K562 (cell line): Measurements from ENCODE around the gene SLC26A1. TPM values are rescaled to one million over a fixed set of nuclear protein-coding genes. Genes with fewer than 3 reads are reported as not detected.

ENCODE experiments used
- CREB1 ChIP-seq, 2 experiments: sonication (generic) in 1 of 2; formaldehyde crosslinking in 1 of 2; IDR thresholded peaks; 2 replicates each; pipeline versions ENCODE4 v1.6.1 to v1.8.0; 2012 to 2022; ENCODE audit warnings: inconsistent platforms in 1 of 2, mild to moderate bottlenecking in 1 of 2, missing genetic modification reagents in 1 of 2, moderate library complexity in 1 of 2
- ETV5 ChIP-seq: sonication (generic); formaldehyde crosslinking; IDR thresholded peaks from 2 replicates; pipeline ENCODE4 v1.4.0; 2020; ENCODE audit warnings: low read depth, mild to moderate bottlenecking, missing genetic modification reagents
- FOXA1 ChIP-seq: fragments of 450-650 bp; IDR thresholded peaks from 2 replicates; pipeline ENCODE4 v1.6.1; 2016; ENCODE audit warnings: mild to moderate bottlenecking, borderline replicate concordance
- HDAC8 ChIP-seq: fragments of 450-650 bp; IDR thresholded peaks from 2 replicates; pipeline ENCODE4 v1.6.1; 2016; ENCODE audit warnings: mild to moderate bottlenecking, missing genetic modification characterization, moderate library complexity, missing compliant biosample characterization
- PURB ChIP-seq: sonication (generic); formaldehyde crosslinking; IDR thresholded peaks from 2 replicates; pipeline ENCODE4 v1.9.0; 2021; ENCODE audit warnings: low read depth, mild to moderate bottlenecking, missing genetic modification reagents
- TCFL5 ChIP-seq: fragments of 250-450 bp; sonication (Bioruptor Pico); conservative IDR thresholded peaks from 2 replicates; pipeline ENCODE4 v1.6.1; 2021; ENCODE audit warnings: mild to moderate bottlenecking, moderate library complexity, matching md5 sums
- XRCC3 ChIP-seq: fragments of 450-650 bp; IDR thresholded peaks from 2 replicates; pipeline ENCODE4 v1.6.1; 2017; ENCODE audit warnings: mild to moderate bottlenecking, moderate library complexity
- ZFX ChIP-seq: sonication (generic); formaldehyde crosslinking; IDR thresholded peaks from 2 replicates; pipeline ENCODE4 v1.8.0; 2022; ENCODE audit warnings: mild to moderate bottlenecking, missing genetic modification reagents, moderate library complexity
- ZMIZ1 ChIP-seq, 2 experiments: fragments of 150-350 bp in 1 of 2; IDR thresholded peaks; 2 replicates each; pipeline ENCODE4 v1.6.1; 2012 to 2016; ENCODE audit warnings: low read depth in 2 of 2, low read length in 2 of 2, mild to moderate bottlenecking in 1 of 2, moderate library complexity in 1 of 2
- ZNF282 ChIP-seq: sonication (generic); formaldehyde crosslinking; IDR thresholded peaks from 2 replicates; pipeline ENCODE4 v1.8.1; 2023; ENCODE audit warnings: missing genetic modification reagents
- polyA plus RNA-seq, 8 experiments: library from polyadenylated mRNA; depleted of rRNA in 4 of 8; stranded (reverse) in 5 of 8; unstranded in 3 of 8; fragments of >200 nt; fragmentation: Nextera tagmentation in 2 of 8; fragmentation: Illumina TruSeq in 1 of 8; extraction: Ambion mirVana in 2 of 8; extraction: Trizol in 1 of 8; gene quantifications; 2 replicates each; pipeline versions ENCODE4 v1.2.1 to v1.2.3, GENCODE V29; 2011 to 2014; ENCODE audit warnings: inconsistent platforms in 1 of 8, missing spikeins in 1 of 8
- total RNA-seq, 7 experiments: library from RNA; depleted of rRNA in 6 of 7; stranded (reverse); fragments of >200 nt in 6 of 7; fragmentation: Illumina TruSeq in 2 of 7; extraction: Trizol in 2 of 7; gene quantifications; 2 replicates each; pipeline versions ENCODE4 v1.2.1 to v1.2.3, GENCODE V29; 2011 to 2021; ENCODE audit warnings: low replicate concordance in 1 of 7
- TF ChIP-seq, protein P1 (sequence below), 2 experiments: fragments of 450-650 bp in 1 of 2; IDR thresholded peaks; 2 replicates each; pipeline ENCODE4 v1.6.1; 2011 to 2017; ENCODE audit warnings: low read depth in 2 of 2, antibody characterized with exemption in 1 of 2, borderline replicate concordance in 1 of 2, low read length in 1 of 2, mild to moderate bottlenecking in 1 of 2, mixed read lengths in 1 of 2; ENCODE audit not compliant: control insufficient read depth in 1 of 2
- TF ChIP-seq, protein P2 (sequence below): fragments of 250-450 bp; sonication (Bioruptor Pico); IDR thresholded peaks from 2 replicates; pipeline ENCODE4 v1.8.0; 2022; ENCODE audit warnings: inconsistent platforms, mild to moderate bottlenecking, moderate library complexity, borderline replicate concordance
- TF ChIP-seq, protein P3 (sequence below): fragments of 450-650 bp; IDR thresholded peaks from 2 replicates; pipeline ENCODE4 v1.6.1; 2016
- TF ChIP-seq, protein P4 (sequence below), 3 experiments: IDR thresholded peaks in 2 of 3; conservative IDR thresholded peaks in 1 of 3; 2 replicates each; pipeline ENCODE4 v1.5.1; 2011 to 2012; ENCODE audit warnings: low read length in 3 of 3, mild to moderate bottlenecking in 3 of 3, control low read depth in 2 of 3, improper control_type of control experiment in 1 of 3, inconsistent platforms in 1 of 3, low read depth in 1 of 3, mixed read lengths in 1 of 3, moderate library complexity in 1 of 3; ENCODE audit not compliant: insufficient read depth in 2 of 3

Gene SLC26A1
- total and polyA plus RNA-seq, 9 of the 15 experiments (the other 6 are each of a cell fraction or from before 2014, with no cell fraction given), result 0.11 to 4.2 (median 0.95) TPM

- TF ChIP-seq HDAC8 (tag) (no peak), XRCC3 (no peak), FOXA1 (no peak), CREB1 (IDR thresholded peaks at IDR 0.05) (no peak), CREB1 (CRISPR knock-in tag; IDR thresholded peaks at IDR 0.05) (peak; percentile 35; the same call in 1 of the 2 replicates), ZMIZ1 (IDR thresholded peaks at IDR 0.05; ENCODE audit: low read depth in 2 of 2, low read length in 2 of 2) (no peak), TCFL5 (CRISPR knock-in tag) (no peak), ZFX (CRISPR knock-in tag) (peak; percentile 35), ETV5 (CRISPR knock-in tag) (no peak), ZNF282 (no peak), PURB (CRISPR knock-in tag) (no peak)
- TF ChIP-seq, protein P1, sequence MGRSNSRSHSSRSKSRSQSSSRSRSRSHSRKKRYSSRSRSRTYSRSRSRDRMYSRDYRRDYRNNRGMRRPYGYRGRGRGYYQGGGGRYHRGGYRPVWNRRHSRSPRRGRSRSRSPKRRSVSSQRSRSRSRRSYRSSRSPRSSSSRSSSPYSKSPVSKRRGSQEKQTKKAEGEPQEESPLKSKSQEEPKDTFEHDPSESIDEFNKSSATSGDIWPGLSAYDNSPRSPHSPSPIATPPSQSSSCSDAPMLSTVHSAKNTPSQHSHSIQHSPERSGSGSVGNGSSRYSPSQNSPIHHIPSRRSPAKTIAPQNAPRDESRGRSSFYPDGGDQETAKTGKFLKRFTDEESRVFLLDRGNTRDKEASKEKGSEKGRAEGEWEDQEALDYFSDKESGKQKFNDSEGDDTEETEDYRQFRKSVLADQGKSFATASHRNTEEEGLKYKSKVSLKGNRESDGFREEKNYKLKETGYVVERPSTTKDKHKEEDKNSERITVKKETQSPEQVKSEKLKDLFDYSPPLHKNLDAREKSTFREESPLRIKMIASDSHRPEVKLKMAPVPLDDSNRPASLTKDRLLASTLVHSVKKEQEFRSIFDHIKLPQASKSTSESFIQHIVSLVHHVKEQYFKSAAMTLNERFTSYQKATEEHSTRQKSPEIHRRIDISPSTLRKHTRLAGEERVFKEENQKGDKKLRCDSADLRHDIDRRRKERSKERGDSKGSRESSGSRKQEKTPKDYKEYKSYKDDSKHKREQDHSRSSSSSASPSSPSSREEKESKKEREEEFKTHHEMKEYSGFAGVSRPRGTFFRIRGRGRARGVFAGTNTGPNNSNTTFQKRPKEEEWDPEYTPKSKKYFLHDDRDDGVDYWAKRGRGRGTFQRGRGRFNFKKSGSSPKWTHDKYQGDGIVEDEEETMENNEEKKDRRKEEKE (IDR thresholded peaks at IDR 0.05; ENCODE audit: borderline replicate concordance in 1 of 2, control insufficient read depth in 1 of 2, low read depth in 2 of 2, low read length in 1 of 2), result no peak
- TF ChIP-seq, protein P2, sequence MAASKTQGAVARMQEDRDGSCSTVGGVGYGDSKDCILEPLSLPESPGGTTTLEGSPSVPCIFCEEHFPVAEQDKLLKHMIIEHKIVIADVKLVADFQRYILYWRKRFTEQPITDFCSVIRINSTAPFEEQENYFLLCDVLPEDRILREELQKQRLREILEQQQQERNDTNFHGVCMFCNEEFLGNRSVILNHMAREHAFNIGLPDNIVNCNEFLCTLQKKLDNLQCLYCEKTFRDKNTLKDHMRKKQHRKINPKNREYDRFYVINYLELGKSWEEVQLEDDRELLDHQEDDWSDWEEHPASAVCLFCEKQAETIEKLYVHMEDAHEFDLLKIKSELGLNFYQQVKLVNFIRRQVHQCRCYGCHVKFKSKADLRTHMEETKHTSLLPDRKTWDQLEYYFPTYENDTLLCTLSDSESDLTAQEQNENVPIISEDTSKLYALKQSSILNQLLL (CRISPR knock-in tag), result no peak
- TF ChIP-seq, protein P3, sequence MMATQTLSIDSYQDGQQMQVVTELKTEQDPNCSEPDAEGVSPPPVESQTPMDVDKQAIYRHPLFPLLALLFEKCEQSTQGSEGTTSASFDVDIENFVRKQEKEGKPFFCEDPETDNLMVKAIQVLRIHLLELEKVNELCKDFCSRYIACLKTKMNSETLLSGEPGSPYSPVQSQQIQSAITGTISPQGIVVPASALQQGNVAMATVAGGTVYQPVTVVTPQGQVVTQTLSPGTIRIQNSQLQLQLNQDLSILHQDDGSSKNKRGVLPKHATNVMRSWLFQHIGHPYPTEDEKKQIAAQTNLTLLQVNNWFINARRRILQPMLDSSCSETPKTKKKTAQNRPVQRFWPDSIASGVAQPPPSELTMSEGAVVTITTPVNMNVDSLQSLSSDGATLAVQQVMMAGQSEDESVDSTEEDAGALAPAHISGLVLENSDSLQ, result no peak
- TF ChIP-seq, protein P4, sequence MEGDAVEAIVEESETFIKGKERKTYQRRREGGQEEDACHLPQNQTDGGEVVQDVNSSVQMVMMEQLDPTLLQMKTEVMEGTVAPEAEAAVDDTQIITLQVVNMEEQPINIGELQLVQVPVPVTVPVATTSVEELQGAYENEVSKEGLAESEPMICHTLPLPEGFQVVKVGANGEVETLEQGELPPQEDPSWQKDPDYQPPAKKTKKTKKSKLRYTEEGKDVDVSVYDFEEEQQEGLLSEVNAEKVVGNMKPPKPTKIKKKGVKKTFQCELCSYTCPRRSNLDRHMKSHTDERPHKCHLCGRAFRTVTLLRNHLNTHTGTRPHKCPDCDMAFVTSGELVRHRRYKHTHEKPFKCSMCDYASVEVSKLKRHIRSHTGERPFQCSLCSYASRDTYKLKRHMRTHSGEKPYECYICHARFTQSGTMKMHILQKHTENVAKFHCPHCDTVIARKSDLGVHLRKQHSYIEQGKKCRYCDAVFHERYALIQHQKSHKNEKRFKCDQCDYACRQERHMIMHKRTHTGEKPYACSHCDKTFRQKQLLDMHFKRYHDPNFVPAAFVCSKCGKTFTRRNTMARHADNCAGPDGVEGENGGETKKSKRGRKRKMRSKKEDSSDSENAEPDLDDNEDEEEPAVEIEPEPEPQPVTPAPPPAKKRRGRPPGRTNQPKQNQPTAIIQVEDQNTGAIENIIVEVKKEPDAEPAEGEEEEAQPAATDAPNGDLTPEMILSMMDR (IDR thresholded peaks at IDR 0.05 in 2 of 3, conservative IDR thresholded peaks at IDR 0.05 in 1 of 3; ENCODE audit: insufficient read depth in 2 of 3, low read depth in 1 of 3, low read length in 3 of 3), result peak in 2 of 3 experiments; percentile 35 to 55; a peak in 4 of 6 replicates
These were observed 16.6 kb upstream of the SLC26A1 start (continued) for GRCh38 chr4:1009542-1010394.
